ENCODE results near the gene TMX3.

TMX3 gene

GRCh38 chr18:68713131-68713530 lies 1.8 kb downstream of the TMX3 start:
- no peak for DNase-seq (ENCODE audit: low read depth in 2 of 3, low spot score in 1 of 3)

DNA sequence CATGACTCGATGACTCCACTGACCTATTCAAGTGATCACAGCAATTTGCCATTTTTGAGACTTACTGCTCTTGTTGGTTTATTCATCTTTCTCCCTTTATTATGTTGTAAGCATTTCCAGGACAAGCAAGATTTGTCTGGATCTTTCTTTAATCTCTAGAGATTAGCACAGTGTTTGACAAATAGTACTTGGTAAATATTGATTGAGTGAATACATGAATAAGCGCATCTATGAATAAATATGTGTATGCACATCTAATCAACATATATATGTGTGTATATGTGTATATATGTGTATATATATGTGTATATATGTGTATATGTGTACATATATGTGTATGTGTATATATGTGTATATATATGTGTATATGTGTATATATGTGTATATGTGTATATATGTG lies 7.3 kb downstream of the TMX3 start:
- DNase-seq (ENCODE audit: low read depth in 2 of 3, low spot score in 1 of 3) = no peak

DNA sequence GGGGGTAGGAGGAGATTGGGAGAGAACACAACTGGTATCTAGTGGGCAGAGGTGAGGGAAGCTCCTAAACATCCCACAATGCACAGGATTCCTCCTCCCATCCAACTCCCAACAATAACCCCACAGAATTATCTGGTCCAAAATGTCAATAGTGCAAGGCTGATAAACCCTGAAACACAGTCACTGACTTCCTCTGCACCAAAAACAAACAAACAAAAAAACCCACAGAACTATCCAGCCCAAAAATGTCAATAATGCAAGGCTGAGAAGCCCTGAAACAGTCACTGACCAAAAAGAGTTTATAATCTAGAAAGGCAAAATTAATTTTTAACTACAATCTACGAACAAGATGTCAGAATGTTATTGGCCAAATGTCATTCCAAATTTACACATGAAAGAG lies 9.8 kb downstream of the TMX3 start:
- no peak for DNase-seq (ENCODE audit: low read depth in 2 of 3, low spot score in 1 of 3)

DNA sequence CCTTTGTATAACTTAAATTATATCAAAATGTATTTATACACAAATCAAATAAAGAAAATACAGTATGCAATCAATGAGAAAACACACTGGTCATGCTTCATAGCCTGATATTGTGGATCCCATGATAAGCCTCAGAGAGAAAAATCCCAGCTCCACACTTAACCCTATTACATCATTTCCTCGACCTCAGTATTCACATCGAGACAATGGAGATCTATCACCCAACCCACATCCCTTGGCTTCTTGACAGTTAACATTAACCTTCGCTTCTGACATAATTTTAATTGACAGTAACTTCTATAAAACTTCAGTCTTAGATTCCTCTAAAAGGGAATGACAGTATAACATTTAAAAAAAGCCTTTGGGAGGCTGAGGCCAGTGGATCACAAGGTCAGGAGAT lies 11.6 kb downstream of the TMX3 start:
- no peak for DNase-seq (ENCODE audit: low read depth in 2 of 3, low spot score in 1 of 3)

DNA sequence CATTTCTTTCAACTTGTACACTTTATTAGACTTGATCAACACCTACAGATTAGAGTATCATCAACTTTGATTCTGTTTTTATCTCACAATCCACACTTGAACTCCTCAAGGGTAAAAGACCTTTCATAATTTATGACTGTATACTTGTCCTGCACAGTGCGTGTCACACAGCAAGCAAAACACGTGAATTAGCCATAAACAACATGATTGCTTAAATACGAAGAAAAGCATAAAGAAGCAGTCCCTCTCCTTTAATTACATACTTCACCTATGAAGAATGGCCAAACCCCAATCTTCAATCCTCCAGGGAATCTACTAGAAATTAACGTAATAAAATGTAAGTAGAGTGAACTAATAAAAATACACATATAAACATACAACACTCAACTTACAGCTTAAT lies 13.6 kb downstream of the TMX3 start:
- no peak for DNase-seq (ENCODE audit: low read depth in 2 of 3, low spot score in 1 of 3)

- no peak for DNase-seq (ENCODE audit: low read depth in 2 of 3, low spot score in 1 of 3)
Observed at GRCh38 chr18:68699043-68699442, 15.9 kb downstream of the TMX3 start.

DNA sequence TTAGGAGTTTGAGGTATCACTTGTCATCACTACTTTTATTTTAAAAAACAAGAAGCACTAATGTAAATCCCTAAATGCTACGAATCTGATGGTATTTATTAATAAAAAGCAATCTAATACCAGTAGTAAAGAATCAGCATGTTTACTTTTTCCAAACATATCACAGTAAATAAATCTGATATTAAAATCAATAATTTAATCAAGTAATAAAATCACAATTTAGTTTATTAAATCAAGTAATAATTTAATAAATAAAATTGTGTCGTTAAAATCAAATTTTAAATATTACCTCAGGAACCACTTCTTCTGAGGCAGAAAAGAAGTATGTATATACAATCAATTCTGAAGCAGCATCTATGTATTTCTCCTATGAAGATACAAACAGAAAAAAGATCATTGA lies 18.0 kb downstream of the TMX3 start:
- no peak for DNase-seq (ENCODE audit: low read depth in 2 of 3, low spot score in 1 of 3)

GRCh38 chr18:68694316-68694715 lies 20.6 kb downstream of the TMX3 start:
- no peak for DNase-seq (ENCODE audit: low read depth in 2 of 3, low spot score in 1 of 3)

GRCh38 chr18:68693091-68693815 lies 21.7 kb downstream of the TMX3 start:
- DNase-seq (ENCODE audit: low read depth in 2 of 3, low spot score in 1 of 3) = no peak

GRCh38 chr18:68679528-68679927 lies 35.4 kb downstream of the TMX3 start:
- no peak for DNase-seq (ENCODE audit: low read depth in 2 of 3, low spot score in 1 of 3)

DNA sequence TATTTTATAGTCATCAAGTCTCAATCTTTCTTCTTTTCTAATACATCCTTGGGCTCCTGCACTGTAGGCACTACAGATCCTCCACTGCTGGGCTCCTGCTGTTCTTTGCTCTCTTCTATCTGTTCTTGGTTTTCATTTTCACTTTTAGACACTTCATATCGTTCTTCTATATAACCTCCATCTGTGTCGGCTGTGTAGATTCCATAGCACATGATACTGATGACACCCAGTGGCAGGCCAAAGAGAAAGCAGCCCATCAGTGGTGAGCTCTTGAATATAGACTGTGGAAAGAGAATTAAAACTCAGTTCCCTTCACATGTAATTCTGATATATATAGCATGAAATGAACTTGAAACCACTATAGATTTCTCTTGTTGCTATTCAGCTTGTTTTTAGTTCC lies 38.0 kb downstream of the TMX3 start:
- DNase-seq (ENCODE audit: low read depth in 2 of 3, low spot score in 1 of 3) = no peak

DNA sequence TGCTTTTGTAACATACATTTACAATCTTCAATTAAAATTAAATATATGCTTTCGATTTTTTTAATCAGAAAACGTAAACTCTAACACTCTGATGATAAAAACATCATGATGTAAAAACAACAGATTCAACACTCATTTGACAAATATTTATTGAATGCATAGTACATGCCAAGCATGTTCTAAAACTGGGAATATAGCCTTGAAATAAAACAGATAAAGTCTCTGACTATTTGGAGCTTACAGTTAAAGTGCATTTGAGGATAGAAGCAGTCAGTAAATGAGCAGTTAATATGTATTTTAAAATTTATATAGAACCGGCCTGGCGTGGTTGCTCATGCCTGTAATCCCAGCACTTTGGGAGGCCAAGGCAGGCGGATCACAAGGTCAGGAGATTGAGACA lies 47.8 kb downstream of the TMX3 start:
- no peak for DNase-seq (ENCODE audit: low read depth in 2 of 3, low spot score in 1 of 3)

- DNase-seq (ENCODE audit: low read depth in 2 of 3, low spot score in 1 of 3) = no peak
Observed at GRCh38 chr18:68666381-68666780, 48.5 kb downstream of the TMX3 start.

DNA sequence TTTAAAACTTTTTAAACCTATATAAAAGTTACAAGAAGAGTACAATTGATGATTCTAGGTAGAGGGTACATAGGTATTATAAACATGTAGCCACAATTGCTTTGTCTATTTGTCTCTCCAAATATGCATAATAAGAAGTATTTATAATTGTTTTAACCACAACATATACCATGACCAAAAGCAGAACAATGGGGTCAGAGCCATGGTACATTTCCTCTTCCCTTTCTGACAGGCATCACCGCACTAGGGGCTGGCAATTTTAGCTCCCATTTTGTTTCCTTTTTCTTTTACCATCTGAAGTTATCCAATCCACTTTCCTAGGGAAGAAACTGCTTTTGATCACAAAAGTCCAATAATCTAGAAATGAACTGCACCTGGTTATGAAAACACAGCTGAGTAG lies 49.3 kb downstream of the TMX3 start:
- DNase-seq (ENCODE audit: low read depth in 2 of 3, low spot score in 1 of 3) = no peak

DNA sequence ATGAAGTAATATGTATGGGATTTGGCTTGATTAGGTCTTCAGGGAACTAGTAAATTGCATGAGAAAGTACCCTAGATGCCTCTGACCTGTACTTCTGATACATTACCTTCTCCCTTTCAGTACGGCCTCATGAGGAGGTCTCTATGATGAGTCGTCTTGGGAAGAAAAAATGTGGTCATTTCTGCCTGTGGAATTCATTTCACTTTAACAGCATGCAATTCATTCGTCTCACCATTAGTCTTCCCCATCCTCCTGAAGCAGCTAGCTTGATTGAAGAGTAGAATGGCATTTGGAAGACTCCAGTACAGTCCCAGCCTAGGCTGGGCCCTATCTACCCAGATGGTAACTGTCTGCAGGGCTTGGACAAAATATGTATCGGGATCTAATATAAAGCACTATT lies 52.2 kb downstream of the TMX3 start:
- DNase-seq (ENCODE audit: low read depth in 2 of 3, low spot score in 1 of 3) = no peak

DNA sequence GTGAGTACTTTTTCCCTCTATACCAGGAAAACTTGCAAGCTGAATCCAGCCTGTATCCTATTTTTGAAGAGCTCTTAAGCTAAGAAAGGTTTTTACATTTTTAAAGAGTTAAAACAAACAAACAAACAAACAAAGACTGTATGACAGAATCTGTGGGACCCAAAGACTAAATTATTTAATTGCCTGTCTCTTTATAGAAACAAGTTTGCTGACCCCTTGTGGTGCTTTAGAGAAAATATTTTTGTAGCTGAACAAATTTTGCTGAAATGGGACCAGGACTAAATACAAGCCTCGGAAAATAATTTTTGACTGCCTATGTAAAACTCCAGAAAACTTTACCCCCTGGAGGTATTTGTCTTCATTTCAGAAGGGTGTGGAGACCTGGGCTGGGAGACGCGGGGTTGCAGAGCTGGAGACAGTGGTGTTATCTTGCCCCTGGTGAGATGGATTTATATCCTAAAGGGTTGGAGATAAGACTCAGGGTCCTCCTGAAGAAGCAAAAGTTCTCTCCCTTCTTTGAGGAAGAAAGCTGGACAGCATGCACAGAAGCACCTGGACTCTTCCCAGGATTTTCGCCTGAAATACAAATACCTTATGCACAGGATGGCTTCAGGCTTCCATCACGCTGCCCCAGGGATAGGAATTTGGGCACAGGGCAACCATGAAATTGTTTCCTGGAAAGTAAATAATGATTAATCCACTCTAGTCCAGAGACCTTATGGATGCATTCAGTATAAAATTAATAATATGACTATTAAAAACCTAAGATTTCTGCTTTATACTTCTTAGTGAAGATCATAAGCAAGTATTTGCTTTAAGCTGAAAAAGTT lies 54.3 kb downstream of the TMX3 start:
- no peak for DNase-seq (ENCODE audit: low read depth in 2 of 3, low spot score in 1 of 3)

GRCh38 chr18:68648191-68648590 lies 66.7 kb downstream of the TMX3 start:
- no peak for DNase-seq (ENCODE audit: low read depth in 2 of 3, low spot score in 1 of 3)

- no peak for DNase-seq (ENCODE audit: low read depth in 2 of 3, low spot score in 1 of 3)
Observed at GRCh38 chr18:68642003-68642402, 72.9 kb downstream of the TMX3 start.

GRCh38 chr18:68640861-68641260 lies 74.0 kb downstream of the TMX3 start:
- DNase-seq (ENCODE audit: low read depth in 2 of 3, low spot score in 1 of 3) = no peak

DNA sequence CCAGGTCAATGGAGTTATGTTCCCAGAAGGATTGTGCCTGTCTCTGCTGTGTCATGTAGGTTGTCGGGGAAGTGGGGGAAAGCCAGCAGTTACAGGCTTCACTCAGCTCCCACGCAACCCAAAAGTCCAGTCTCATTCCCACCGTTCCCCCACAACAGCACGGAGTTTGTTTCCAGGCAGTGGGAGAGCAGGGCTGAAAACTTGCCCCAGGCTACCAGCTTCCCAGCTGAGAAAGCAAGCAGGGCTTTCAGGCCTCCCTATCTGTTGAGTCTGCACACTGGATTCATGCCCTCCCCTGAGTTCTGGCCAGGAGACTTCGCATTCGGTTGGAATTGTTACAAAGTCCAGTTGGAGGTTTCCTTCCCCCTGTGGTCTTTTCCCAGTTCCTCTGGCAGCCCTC lies 76.3 kb downstream of the TMX3 start:
- DNase-seq (ENCODE audit: low read depth in 2 of 3, low spot score in 1 of 3) = no peak

GRCh38 chr18:68627812-68628211 lies 87.1 kb downstream of the TMX3 start:
- DNase-seq (ENCODE audit: low read depth in 2 of 3, low spot score in 1 of 3) = no peak
